GM23338 (cell line): ENCODE data around the gene RPL21.

Experiments used
- EZH2phosphoT487 ChIP-seq: fragments of 200-600 bp; sonication (generic); IDR thresholded peaks from one replicate; pipeline ENCODE4 v1.8.1; 2018; ENCODE audit warnings: antibody characterized with exemption; ENCODE audit not compliant: unreplicated experiment
- POLR2AphosphoS5 ChIP-seq: IDR thresholded peaks from 2 replicates; pipeline ENCODE4 v1.6.1; 2016; ENCODE audit warnings: antibody characterized with exemption, low read depth
- STAT1 ChIP-seq: IDR thresholded peaks from one replicate; pipeline ENCODE4 v1.6.1; 2016; ENCODE audit warnings: antibody characterized with exemption; ENCODE audit not compliant: unreplicated experiment
- ZNF114 ChIP-seq: fragments of 250-450 bp; sonication (Bioruptor Pico); IDR thresholded peaks from 2 replicates; pipeline ENCODE4 v1.5.0; 2020; ENCODE audit warnings: mild to moderate bottlenecking, moderate library complexity
- ZNF331 ChIP-seq: fragments of 250-450 bp; sonication (Bioruptor Pico); IDR thresholded peaks from 2 replicates; pipeline ENCODE4 v1.5.0; 2020; ENCODE audit warnings: low read depth, mild to moderate bottlenecking, moderate library complexity
- TF ChIP-seq, protein P1 (sequence below), 2 experiments: fragments of 200-600 bp in 1 of 2; sonication (generic) in 1 of 2; conservative IDR thresholded peaks; 2 replicates each; pipeline versions ENCODE4 v1.5.1 to v1.6.1; 2016 to 2017; ENCODE audit warnings: antibody characterized with exemption in 2 of 2, low read depth in 2 of 2, mild to moderate bottlenecking in 2 of 2, moderate library complexity in 1 of 2
- TF ChIP-seq, protein P2 (sequence below): IDR thresholded peaks from one replicate; pipeline ENCODE4 v1.6.1; 2018; ENCODE audit warnings: antibody characterized with exemption; ENCODE audit not compliant: unreplicated experiment
- TF ChIP-seq, protein P3 (sequence below): IDR thresholded peaks from 2 replicates; pipeline ENCODE4 v1.6.1; 2016; ENCODE audit warnings: antibody characterized with exemption

DNA sequence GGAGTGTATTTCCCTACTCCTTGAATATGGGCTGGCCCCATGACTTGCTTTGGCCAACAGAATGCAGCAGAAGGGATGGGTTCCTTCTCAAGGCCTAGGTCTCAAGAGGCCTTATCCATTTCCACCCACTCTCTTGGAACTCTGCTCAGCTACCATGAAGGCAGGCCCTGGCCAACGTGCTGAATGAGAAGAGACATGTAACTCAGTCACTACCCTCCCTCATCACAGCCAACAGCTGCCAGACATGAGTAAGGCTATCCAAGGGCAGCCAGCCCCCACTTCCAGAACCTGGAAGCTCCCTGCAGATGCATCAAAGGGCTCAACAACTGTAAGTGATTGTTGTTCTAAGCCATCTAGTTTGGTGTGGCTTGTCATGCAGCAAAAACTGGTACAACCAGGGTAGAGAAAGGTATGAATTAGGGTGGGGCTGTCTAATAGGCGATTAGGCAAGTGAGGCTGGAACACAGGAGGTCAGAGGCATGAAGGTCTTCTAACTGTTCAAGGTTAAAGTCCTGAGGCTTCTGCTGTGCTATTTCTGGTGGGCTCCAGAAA, 17.8 kb downstream of the RPL21 start:
- TF ChIP-seq, protein P1, sequence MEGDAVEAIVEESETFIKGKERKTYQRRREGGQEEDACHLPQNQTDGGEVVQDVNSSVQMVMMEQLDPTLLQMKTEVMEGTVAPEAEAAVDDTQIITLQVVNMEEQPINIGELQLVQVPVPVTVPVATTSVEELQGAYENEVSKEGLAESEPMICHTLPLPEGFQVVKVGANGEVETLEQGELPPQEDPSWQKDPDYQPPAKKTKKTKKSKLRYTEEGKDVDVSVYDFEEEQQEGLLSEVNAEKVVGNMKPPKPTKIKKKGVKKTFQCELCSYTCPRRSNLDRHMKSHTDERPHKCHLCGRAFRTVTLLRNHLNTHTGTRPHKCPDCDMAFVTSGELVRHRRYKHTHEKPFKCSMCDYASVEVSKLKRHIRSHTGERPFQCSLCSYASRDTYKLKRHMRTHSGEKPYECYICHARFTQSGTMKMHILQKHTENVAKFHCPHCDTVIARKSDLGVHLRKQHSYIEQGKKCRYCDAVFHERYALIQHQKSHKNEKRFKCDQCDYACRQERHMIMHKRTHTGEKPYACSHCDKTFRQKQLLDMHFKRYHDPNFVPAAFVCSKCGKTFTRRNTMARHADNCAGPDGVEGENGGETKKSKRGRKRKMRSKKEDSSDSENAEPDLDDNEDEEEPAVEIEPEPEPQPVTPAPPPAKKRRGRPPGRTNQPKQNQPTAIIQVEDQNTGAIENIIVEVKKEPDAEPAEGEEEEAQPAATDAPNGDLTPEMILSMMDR (conservative IDR thresholded peaks at IDR 0.05; ENCODE audit: low read depth in 2 of 2), result no peak
- TF ChIP-seq, protein P2, sequence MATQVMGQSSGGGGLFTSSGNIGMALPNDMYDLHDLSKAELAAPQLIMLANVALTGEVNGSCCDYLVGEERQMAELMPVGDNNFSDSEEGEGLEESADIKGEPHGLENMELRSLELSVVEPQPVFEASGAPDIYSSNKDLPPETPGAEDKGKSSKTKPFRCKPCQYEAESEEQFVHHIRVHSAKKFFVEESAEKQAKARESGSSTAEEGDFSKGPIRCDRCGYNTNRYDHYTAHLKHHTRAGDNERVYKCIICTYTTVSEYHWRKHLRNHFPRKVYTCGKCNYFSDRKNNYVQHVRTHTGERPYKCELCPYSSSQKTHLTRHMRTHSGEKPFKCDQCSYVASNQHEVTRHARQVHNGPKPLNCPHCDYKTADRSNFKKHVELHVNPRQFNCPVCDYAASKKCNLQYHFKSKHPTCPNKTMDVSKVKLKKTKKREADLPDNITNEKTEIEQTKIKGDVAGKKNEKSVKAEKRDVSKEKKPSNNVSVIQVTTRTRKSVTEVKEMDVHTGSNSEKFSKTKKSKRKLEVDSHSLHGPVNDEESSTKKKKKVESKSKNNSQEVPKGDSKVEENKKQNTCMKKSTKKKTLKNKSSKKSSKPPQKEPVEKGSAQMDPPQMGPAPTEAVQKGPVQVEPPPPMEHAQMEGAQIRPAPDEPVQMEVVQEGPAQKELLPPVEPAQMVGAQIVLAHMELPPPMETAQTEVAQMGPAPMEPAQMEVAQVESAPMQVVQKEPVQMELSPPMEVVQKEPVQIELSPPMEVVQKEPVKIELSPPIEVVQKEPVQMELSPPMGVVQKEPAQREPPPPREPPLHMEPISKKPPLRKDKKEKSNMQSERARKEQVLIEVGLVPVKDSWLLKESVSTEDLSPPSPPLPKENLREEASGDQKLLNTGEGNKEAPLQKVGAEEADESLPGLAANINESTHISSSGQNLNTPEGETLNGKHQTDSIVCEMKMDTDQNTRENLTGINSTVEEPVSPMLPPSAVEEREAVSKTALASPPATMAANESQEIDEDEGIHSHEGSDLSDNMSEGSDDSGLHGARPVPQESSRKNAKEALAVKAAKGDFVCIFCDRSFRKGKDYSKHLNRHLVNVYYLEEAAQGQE, result no peak
- no peak for TF ChIP-seq ZNF114
- TF ChIP-seq POLR2AphosphoS5, result no peak
- TF ChIP-seq ZNF331 (CRISPR knock-in tag), result no peak
- TF ChIP-seq, protein P3, sequence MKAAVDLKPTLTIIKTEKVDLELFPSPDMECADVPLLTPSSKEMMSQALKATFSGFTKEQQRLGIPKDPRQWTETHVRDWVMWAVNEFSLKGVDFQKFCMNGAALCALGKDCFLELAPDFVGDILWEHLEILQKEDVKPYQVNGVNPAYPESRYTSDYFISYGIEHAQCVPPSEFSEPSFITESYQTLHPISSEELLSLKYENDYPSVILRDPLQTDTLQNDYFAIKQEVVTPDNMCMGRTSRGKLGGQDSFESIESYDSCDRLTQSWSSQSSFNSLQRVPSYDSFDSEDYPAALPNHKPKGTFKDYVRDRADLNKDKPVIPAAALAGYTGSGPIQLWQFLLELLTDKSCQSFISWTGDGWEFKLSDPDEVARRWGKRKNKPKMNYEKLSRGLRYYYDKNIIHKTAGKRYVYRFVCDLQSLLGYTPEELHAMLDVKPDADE, result no peak
- no peak for TF ChIP-seq EZH2phosphoT487
- no peak for TF ChIP-seq STAT1
